ENCODE results near the gene RBP7. TPM values are rescaled to one million over a fixed set of nuclear protein-coding genes. Genes with fewer than 3 reads are reported as not detected.

Gene RBP7
- total and polyA plus RNA-seq, 10 of the 15 experiments (the other 5 are each of a cell fraction or from before 2014, with no cell fraction given), result 0.20 TPM; not detected in 9

GRCh38 chr1:10064416-10065343 is 67.7 kb downstream of the RBP7 start:
- TF ChIP-seq KDM1A (IDR thresholded peaks at IDR 0.05; ENCODE audit: borderline replicate concordance), result no peak
- no peak for TF ChIP-seq MTA3 (IDR thresholded peaks at IDR 0.05; ENCODE audit: borderline replicate concordance, low read length)
- TF ChIP-seq, protein P1, sequence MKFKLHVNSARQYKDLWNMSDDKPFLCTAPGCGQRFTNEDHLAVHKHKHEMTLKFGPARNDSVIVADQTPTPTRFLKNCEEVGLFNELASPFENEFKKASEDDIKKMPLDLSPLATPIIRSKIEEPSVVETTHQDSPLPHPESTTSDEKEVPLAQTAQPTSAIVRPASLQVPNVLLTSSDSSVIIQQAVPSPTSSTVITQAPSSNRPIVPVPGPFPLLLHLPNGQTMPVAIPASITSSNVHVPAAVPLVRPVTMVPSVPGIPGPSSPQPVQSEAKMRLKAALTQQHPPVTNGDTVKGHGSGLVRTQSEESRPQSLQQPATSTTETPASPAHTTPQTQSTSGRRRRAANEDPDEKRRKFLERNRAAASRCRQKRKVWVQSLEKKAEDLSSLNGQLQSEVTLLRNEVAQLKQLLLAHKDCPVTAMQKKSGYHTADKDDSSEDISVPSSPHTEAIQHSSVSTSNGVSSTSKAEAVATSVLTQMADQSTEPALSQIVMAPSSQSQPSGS (IDR thresholded peaks at IDR 0.05; ENCODE audit: low read length), result no peak
- no peak for TF ChIP-seq NR2F1 (conservative IDR thresholded peaks at IDR 0.05)
- TF ChIP-seq PAX8 (IDR thresholded peaks at IDR 0.05), result no peak
- no peak for TF ChIP-seq RUNX3 (IDR thresholded peaks at IDR 0.05; ENCODE audit: low read length)
- no peak for TF ChIP-seq TCF7 (IDR thresholded peaks at IDR 0.05; ENCODE audit: borderline replicate concordance)
- TF ChIP-seq PRDM15 (CRISPR knock-in tag; IDR thresholded peaks at IDR 0.05), result no peak
- TF ChIP-seq POLR2A (IDR thresholded peaks at IDR 0.05; ENCODE audit: low read depth, low read length), result no peak
- no peak for TF ChIP-seq ATF7 (IDR thresholded peaks at IDR 0.05; ENCODE audit: low read depth)
- TF ChIP-seq FOXM1 (IDR thresholded peaks at IDR 0.05; ENCODE audit: low read depth, low read length), result no peak
- no peak for TF ChIP-seq BACH1 (IDR thresholded peaks at IDR 0.05; ENCODE audit: borderline replicate concordance)
- TF ChIP-seq IKZF2 (IDR thresholded peaks at IDR 0.05), result no peak
- no peak for TF ChIP-seq MEF2A (IDR thresholded peaks at IDR 0.05; ENCODE audit: insufficient read depth, low read depth, low read length)
- no peak for TF ChIP-seq RB1 (IDR thresholded peaks at IDR 0.05; ENCODE audit: borderline replicate concordance)
- no peak for TF ChIP-seq MTA2 (IDR thresholded peaks at IDR 0.05; ENCODE audit: low read depth)
- TF ChIP-seq SPI1 (IDR thresholded peaks at IDR 0.05; ENCODE audit: borderline replicate concordance, insufficient read depth, low read depth, low read length), result no peak
- TF ChIP-seq FOXK2 (IDR thresholded peaks at IDR 0.05), result no peak
- in situ Hi-C loops (cut with MboI), result no loop called here
- Histone ChIP-seq H2AFZ (ENCODE audit: control insufficient read depth, low read depth, low read length) (no peak overlapping the region), H3K79me2 (ENCODE audit: control insufficient read depth, insufficient read depth, low read length) (peaks cover 4% of the 10 kb centered on the region), H3K4me2 (ENCODE audit: control insufficient read depth, insufficient read depth) (no peak overlapping the region), H3K4me1 (ENCODE audit: control insufficient read depth, insufficient read depth, low read length) (peaks cover 9% of the 10 kb centered on the region), H3K36me3 (ENCODE audit: control insufficient read depth in 2 of 2, insufficient read depth in 2 of 2, low read length in 1 of 2) (peaks cover 0 to under 1% of the 10 kb centered on the region in 2 experiments; a peak in 1 of 4 replicates), H3K27me3 (replicated peaks in 1 of 2; ENCODE audit: control insufficient read depth in 2 of 2, insufficient read depth in 2 of 2, low read length in 1 of 2) (no peaks in the 10 kb centered on the region), H3K4me3 (no peak overlapping the region), H3K27ac (ENCODE audit: control insufficient read depth, insufficient read depth) (no peak overlapping the region), H4K20me1 (ENCODE audit: control insufficient read depth, insufficient read depth) (no peaks in the 10 kb centered on the region), H3K9me3 (replicated peaks; ENCODE audit: control insufficient read depth, insufficient read depth, low read length) (no peaks in the 10 kb centered on the region), H3K9ac (ENCODE audit: control insufficient read depth, insufficient read depth, low read length) (no peak overlapping the region)
- no peak for DNase-seq (ENCODE audit: low read depth, low spot score)
- ChIA-PET CTCF (no interaction called here), RAD21 (ENCODE audit: unreplicated experiment) (no interaction called here), POLR2A (no interaction called here), SMC1A (ENCODE audit: uncharacterized antibody, unreplicated experiment) (interaction anchor here (0.6 kb wide), 1 partner anchor 253 kb away, joined by 4 read pairs; no protein-coding TSS in a partner anchor)
- no peak for ATAC-seq
- 91% methylated on average over 8 of the region's 8 CpGs for WGBS (ENCODE audit: insufficient coverage, insufficient replicate concordance, low lambda C conversion rate, missing lambda C conversion rate)
- FAIRE-seq, result no peak
- BruUV-seq (replicated peaks), result no TSS peak
- intact Hi-C loops (cut with micrococcal nuclease; ENCODE audit: unreplicated experiment), result no loop called here
